ENCODE measurements around the gene RPS6KA2.

The RPS6KA2 gene

GRCh38 chr6:166656230-166657151, 29.4 kb upstream of the RPS6KA2 start:
- DNase-seq (ENCODE audit: low read depth, low spot score) = no peak

- DNase-seq (ENCODE audit: low read depth, low spot score) = no peak
Measured at GRCh38 chr6:166655713-166656229, 28.7 kb upstream of the RPS6KA2 start.

GRCh38 chr6:166655251-166655650, 28.2 kb upstream of the RPS6KA2 start:
- no peak for DNase-seq (ENCODE audit: low read depth, low spot score)

- no peak for DNase-seq (ENCODE audit: low read depth, low spot score)
Measured at GRCh38 chr6:166654573-166654972, 27.5 kb upstream of the RPS6KA2 start.

- DNase-seq (ENCODE audit: low read depth, low spot score) = no peak
Measured at GRCh38 chr6:166653639-166653941, 26.5 kb upstream of the RPS6KA2 start.

GRCh38 chr6:166650824-166651807, 24.1 kb upstream of the RPS6KA2 start:
- DNase-seq (ENCODE audit: low read depth, low spot score) = no peak

GRCh38 chr6:166650047-166650446, 23.0 kb upstream of the RPS6KA2 start:
- DNase-seq (ENCODE audit: low read depth, low spot score) = no peak

- DNase-seq (ENCODE audit: low read depth, low spot score) = no peak
Measured at GRCh38 chr6:166648846-166649245, 21.8 kb upstream of the RPS6KA2 start.

- no peak for DNase-seq (ENCODE audit: low read depth, low spot score)
Measured at GRCh38 chr6:166647896-166648295, 20.8 kb upstream of the RPS6KA2 start.

GRCh38 chr6:166646716-166647115, 19.7 kb upstream of the RPS6KA2 start:
- DNase-seq (ENCODE audit: low read depth, low spot score) = no peak

- DNase-seq (ENCODE audit: low read depth, low spot score) = no peak
Measured at GRCh38 chr6:166645896-166646295, 18.8 kb upstream of the RPS6KA2 start.

GRCh38 chr6:166644681-166645080, 17.6 kb upstream of the RPS6KA2 start:
- no peak for DNase-seq (ENCODE audit: low read depth, low spot score)

GRCh38 chr6:166643891-166644590, 17.0 kb upstream of the RPS6KA2 start:
- DNase-seq (ENCODE audit: low read depth, low spot score) = no peak

GRCh38 chr6:166642646-166643045, 15.6 kb upstream of the RPS6KA2 start:
- no peak for DNase-seq (ENCODE audit: low read depth, low spot score)

- DNase-seq (ENCODE audit: low read depth, low spot score) = no peak
Measured at GRCh38 chr6:166640342-166641043, 13.4 kb upstream of the RPS6KA2 start.

GRCh38 chr6:166639921-166640320, 12.9 kb upstream of the RPS6KA2 start:
- no peak for DNase-seq (ENCODE audit: low read depth, low spot score)

- DNase-seq (ENCODE audit: low read depth, low spot score) = no peak
Measured at GRCh38 chr6:166638573-166638964, 11.5 kb upstream of the RPS6KA2 start.

GRCh38 chr6:166637812-166638572, 10.9 kb upstream of the RPS6KA2 start:
- no peak for DNase-seq (ENCODE audit: low read depth, low spot score)

GRCh38 chr6:166636934-166637333, 9.9 kb upstream of the RPS6KA2 start:
- DNase-seq (ENCODE audit: low read depth, low spot score) = no peak

Measured in activated naive CD8-positive, alpha-beta T cell treated with anti-CD3 and anti-CD28 coated beads, Interleukin-2, amount 50 U/mL, for 16 hours (primary cell).